ENCODE results near the gene KLHL36.

DNA sequence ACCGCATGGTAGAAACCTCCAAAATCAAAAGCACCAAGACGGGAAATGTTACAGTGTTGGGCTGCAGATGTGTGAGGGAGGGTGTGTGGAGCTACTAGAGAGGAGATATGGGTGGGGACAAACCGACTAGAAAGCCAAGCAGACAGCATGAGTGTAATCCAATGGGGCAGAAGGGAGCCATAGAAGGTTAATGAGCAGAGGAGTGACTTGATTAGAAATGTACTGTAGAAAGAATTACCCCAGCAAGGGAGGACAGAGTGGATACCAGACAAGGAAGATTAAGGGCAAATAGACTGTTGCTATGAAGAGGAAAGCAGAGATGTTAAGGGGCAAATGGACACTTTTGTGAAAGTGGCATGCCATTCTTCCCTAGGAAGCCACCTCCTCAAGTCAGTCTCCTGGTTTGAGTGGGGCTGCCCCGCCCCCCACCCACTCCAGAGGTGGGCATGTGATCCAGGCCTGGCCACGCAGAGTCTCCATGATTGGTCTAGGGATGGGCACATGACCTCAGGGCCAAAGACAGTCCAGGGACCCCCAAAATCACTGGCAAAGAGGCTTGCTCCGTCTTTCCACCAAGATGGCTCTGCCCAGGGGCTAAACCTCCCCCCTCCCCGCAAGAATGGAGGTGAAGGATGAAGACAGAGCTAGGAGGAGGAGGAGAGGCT, 34.8 kb upstream of the KLHL36 start:
- TF ChIP-seq ATF1 (CRISPR knock-in tag; IDR thresholded peaks at IDR 0.05), result no peak
- TF ChIP-seq, protein P1, sequence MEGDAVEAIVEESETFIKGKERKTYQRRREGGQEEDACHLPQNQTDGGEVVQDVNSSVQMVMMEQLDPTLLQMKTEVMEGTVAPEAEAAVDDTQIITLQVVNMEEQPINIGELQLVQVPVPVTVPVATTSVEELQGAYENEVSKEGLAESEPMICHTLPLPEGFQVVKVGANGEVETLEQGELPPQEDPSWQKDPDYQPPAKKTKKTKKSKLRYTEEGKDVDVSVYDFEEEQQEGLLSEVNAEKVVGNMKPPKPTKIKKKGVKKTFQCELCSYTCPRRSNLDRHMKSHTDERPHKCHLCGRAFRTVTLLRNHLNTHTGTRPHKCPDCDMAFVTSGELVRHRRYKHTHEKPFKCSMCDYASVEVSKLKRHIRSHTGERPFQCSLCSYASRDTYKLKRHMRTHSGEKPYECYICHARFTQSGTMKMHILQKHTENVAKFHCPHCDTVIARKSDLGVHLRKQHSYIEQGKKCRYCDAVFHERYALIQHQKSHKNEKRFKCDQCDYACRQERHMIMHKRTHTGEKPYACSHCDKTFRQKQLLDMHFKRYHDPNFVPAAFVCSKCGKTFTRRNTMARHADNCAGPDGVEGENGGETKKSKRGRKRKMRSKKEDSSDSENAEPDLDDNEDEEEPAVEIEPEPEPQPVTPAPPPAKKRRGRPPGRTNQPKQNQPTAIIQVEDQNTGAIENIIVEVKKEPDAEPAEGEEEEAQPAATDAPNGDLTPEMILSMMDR (IDR thresholded peaks at IDR 0.05), result no peak
- no peak for TF ChIP-seq JUN (CRISPR knock-in tag; IDR thresholded peaks at IDR 0.05)
- TF ChIP-seq FOXP1 (CRISPR knock-in tag; IDR thresholded peaks at IDR 0.05; ENCODE audit: borderline replicate concordance), result no peak
- TF ChIP-seq ESRRA (CRISPR knock-in tag; IDR thresholded peaks at IDR 0.05; ENCODE audit: borderline replicate concordance), result no peak
- no peak for TF ChIP-seq RORB (CRISPR knock-in tag; IDR thresholded peaks at IDR 0.05)
- TF ChIP-seq RELA (CRISPR knock-in tag; IDR thresholded peaks at IDR 0.05; ENCODE audit: borderline replicate concordance), result no peak
